GM19043 (cell line): ENCODE measurements around the gene THAP7.
A peak's percentile ranks its signal among the peaks of the same experiment; 100 is the strongest.
"Not testable (repeated sequence)": the region's sequence is repeated elsewhere in the genome, so short reads cannot be mapped to it uniquely, and the experiment has no call there.

ENCODE experiments used
- ATAC-seq: cut with Tn5 transposase; IDR thresholded peaks from one replicate; pipeline ENCODE4 v1.9.1; 2021; ENCODE audit warnings: low read depth; ENCODE audit not compliant: unreplicated experiment

Gene THAP7

GRCh38 chr22:21001601-21002325, at the start of gene THAP7:
Gene THAP7, minus strand, starts transcription at chr22:21002118. Its CDS starts 207 bp downstream, at chr22:21001911.
- peak; percentile 78 for ATAC-seq

- ATAC-seq: no peak
Observed at GRCh38 chr22:21051145-21051830, 49.4 kb upstream of the THAP7 start.

- ATAC-seq: not testable (repeated sequence)
Observed at GRCh38 chr22:21048965-21049364, 47.0 kb upstream of the THAP7 start.

- not testable (repeated sequence) for ATAC-seq
Observed at GRCh38 chr22:21048448-21048847, 46.5 kb upstream of the THAP7 start.

GRCh38 chr22:21047730-21048129, 45.8 kb upstream of the THAP7 start:
- no peak for ATAC-seq

- ATAC-seq: no peak
Observed at GRCh38 chr22:21047035-21047661, 45.2 kb upstream of the THAP7 start.

- ATAC-seq: peak; percentile 59
Observed at GRCh38 chr22:21045585-21046294, 43.8 kb upstream of the THAP7 start, which contains the start of gene LRRC74B. Gene LRRC74B, plus strand, starts transcription at chr22:21045946. Its CDS starts 41 bp downstream, at chr22:21045987.

- no peak for ATAC-seq
Observed at GRCh38 chr22:21044931-21045584, 43.1 kb upstream of the THAP7 start.

GRCh38 chr22:21043860-21044535, 42.1 kb upstream of the THAP7 start:
- no peak for ATAC-seq

GRCh38 chr22:21042978-21043859, 41.3 kb upstream of the THAP7 start:
- ATAC-seq: no peak

GRCh38 chr22:21041937-21042336, 40.0 kb upstream of the THAP7 start:
- no peak for ATAC-seq

- not testable (repeated sequence) for ATAC-seq
Observed at GRCh38 chr22:21039158-21039557, 37.2 kb upstream of the THAP7 start.

- ATAC-seq: no peak
Observed at GRCh38 chr22:21038405-21038804, 36.5 kb upstream of the THAP7 start.

GRCh38 chr22:21034989-21035388, 33.1 kb upstream of the THAP7 start:
- no peak for ATAC-seq

- ATAC-seq: no peak
Observed at GRCh38 chr22:21033895-21034294, 32.0 kb upstream of the THAP7 start.

- ATAC-seq: no peak
Observed at GRCh38 chr22:21032868-21033688, 31.2 kb upstream of the THAP7 start.

GRCh38 chr22:21032037-21032867, 30.3 kb upstream of the THAP7 start, which contains the start of gene SLC7A4:
Gene SLC7A4, minus strand, starts transcription at chr22:21032561. Its CDS starts 749 bp downstream, at chr22:21031812.
- ATAC-seq: no peak
